ENCODE measurements around the gene WDR70. TPM values are rescaled to one million over a fixed set of nuclear protein-coding genes. Genes with fewer than 3 reads are reported as not detected.
"Not testable (repeated sequence)": the region's sequence is repeated elsewhere in the genome, so short reads cannot be mapped to it uniquely, and the experiment has no call there.

Gene WDR70
- total and polyA plus RNA-seq, 4 donors = 34.4 to 54.8 (median 38.8) TPM

GRCh38 chr5:37501152-37501551 is 122.0 kb downstream of the WDR70 start:
- Histone ChIP-seq H3K36me3 (ENCODE audit: control insufficient read depth, insufficient read depth, low read length) (peaks cover 6% of the 10 kb centered on the region), H3K4me1 (ENCODE audit: control insufficient read depth, insufficient read depth, low read length) (no peaks in the 10 kb centered on the region)
- no CpG with 5 or more reads among the region's 1 CpG for WGBS (ENCODE audit: insufficient coverage)

GRCh38 chr5:37506241-37506640 is 127.1 kb downstream of the WDR70 start:
- Histone ChIP-seq H3K27me3 (ENCODE audit: control insufficient read depth, insufficient read depth, low read length) (no peaks in the 10 kb centered on the region), H3K9me3 (ENCODE audit: control insufficient read depth, insufficient read depth, low read length) (no peaks in the 10 kb centered on the region), H3K4me1 (ENCODE audit: control insufficient read depth, insufficient read depth, low read length) (no peaks in the 10 kb centered on the region), H3K27ac (ENCODE audit: low read depth, low read length) (no peak overlapping the region), H3K36me3 (ENCODE audit: control insufficient read depth, insufficient read depth, low read length) (no peaks in the 10 kb centered on the region), H3K4me3 (ENCODE audit: low read depth, low read length) (no peak overlapping the region)
- 81% methylated on average over 2 of the region's 3 CpGs for WGBS (ENCODE audit: insufficient coverage)
- DNase-seq (ENCODE audit: low read depth in 4 of 6, low spot score in 6 of 6) = no peak

More at GRCh38 chr5:37501152-37501551, 122.0 kb downstream of the WDR70 start:
- Histone ChIP-seq H3K27me3 (ENCODE audit: control insufficient read depth, insufficient read depth, low read length) (no peaks in the 10 kb centered on the region), H3K4me3 (ENCODE audit: low read depth, low read length) (no peak overlapping the region), H3K27ac (ENCODE audit: low read depth, low read length) (no peak overlapping the region), H3K9me3 (ENCODE audit: control insufficient read depth, insufficient read depth, low read length) (no peaks in the 10 kb centered on the region)
- DNase-seq (ENCODE audit: low read depth in 4 of 6, low spot score in 6 of 6) = no peak

- Histone ChIP-seq H3K4me1 (ENCODE audit: control insufficient read depth, insufficient read depth, low read length) (no peaks in the 10 kb centered on the region), H3K27me3 (ENCODE audit: control insufficient read depth, insufficient read depth, low read length) (no peaks in the 10 kb centered on the region), H3K4me3 (ENCODE audit: low read depth, low read length) (no peak overlapping the region), H3K9me3 (ENCODE audit: control insufficient read depth, insufficient read depth, low read length) (no peaks in the 10 kb centered on the region), H3K36me3 (ENCODE audit: control insufficient read depth, insufficient read depth, low read length) (no peaks in the 10 kb centered on the region), H3K27ac (ENCODE audit: low read depth, low read length) (no peak overlapping the region)
- 100% methylated on average over 5 of the region's 5 CpGs for WGBS (ENCODE audit: insufficient coverage)
- DNase-seq (ENCODE audit: low read depth in 4 of 6, low spot score in 6 of 6) = no peak
Observed at GRCh38 chr5:37506722-37507121, 127.6 kb downstream of the WDR70 start.

- no peak overlapping the region for H3K4me3 ChIP-seq (ENCODE audit: low read depth, low read length)
- no peak for DNase-seq (ENCODE audit: low read depth in 4 of 6, low spot score in 6 of 6)
- no peaks in the 10 kb centered on the region for H3K4me1 ChIP-seq (ENCODE audit: control insufficient read depth, insufficient read depth, low read length)
- 100% methylated on average over 1 of the region's 1 CpG for WGBS (ENCODE audit: insufficient coverage)
- no peaks in the 10 kb centered on the region for H3K36me3 ChIP-seq (ENCODE audit: control insufficient read depth, insufficient read depth, low read length)
- H3K27me3 ChIP-seq (ENCODE audit: control insufficient read depth, insufficient read depth, low read length) = no peaks in the 10 kb centered on the region
- no peak overlapping the region for H3K27ac ChIP-seq (ENCODE audit: low read depth, low read length)
- no peaks in the 10 kb centered on the region for H3K9me3 ChIP-seq (ENCODE audit: control insufficient read depth, insufficient read depth, low read length)
Observed at GRCh38 chr5:37511646-37512045, 132.5 kb downstream of the WDR70 start.

- Histone ChIP-seq H3K9me3 (ENCODE audit: control insufficient read depth, insufficient read depth, low read length) (peaks cover 3% of the 10 kb centered on the region), H3K4me3 (ENCODE audit: low read depth, low read length) (no peak overlapping the region), H3K4me1 (ENCODE audit: control insufficient read depth, insufficient read depth, low read length) (no peaks in the 10 kb centered on the region), H3K27me3 (ENCODE audit: control insufficient read depth, insufficient read depth, low read length) (no peaks in the 10 kb centered on the region), H3K27ac (ENCODE audit: low read depth, low read length) (no peak overlapping the region), H3K36me3 (ENCODE audit: control insufficient read depth, insufficient read depth, low read length) (peaks cover 7% of the 10 kb centered on the region)
- 85% methylated on average over 1 of the region's 1 CpG for WGBS (ENCODE audit: insufficient coverage)
- DNase-seq (ENCODE audit: low read depth in 4 of 6, low spot score in 6 of 6) = no peak
Observed at GRCh38 chr5:37514946-37515345, 135.8 kb downstream of the WDR70 start.

GRCh38 chr5:37517686-37518085 is 138.6 kb downstream of the WDR70 start:
- Histone ChIP-seq H3K4me1 (ENCODE audit: control insufficient read depth, insufficient read depth, low read length) (no peaks in the 10 kb centered on the region), H3K4me3 (ENCODE audit: low read depth, low read length) (no peak overlapping the region), H3K9me3 (ENCODE audit: control insufficient read depth, insufficient read depth, low read length) (peaks cover 3% of the 10 kb centered on the region), H3K36me3 (ENCODE audit: control insufficient read depth, insufficient read depth, low read length) (peaks cover 7% of the 10 kb centered on the region), H3K27ac (ENCODE audit: low read depth, low read length) (no peak overlapping the region), H3K27me3 (ENCODE audit: control insufficient read depth, insufficient read depth, low read length) (no peaks in the 10 kb centered on the region)
- WGBS (ENCODE audit: insufficient coverage) = no CpG with 5 or more reads among the region's 3 CpGs
- DNase-seq (ENCODE audit: low read depth in 4 of 6, low spot score in 6 of 6) = no peak

- H3K9me3 ChIP-seq (ENCODE audit: control insufficient read depth, insufficient read depth, low read length); H3K27me3 ChIP-seq (ENCODE audit: control insufficient read depth, insufficient read depth, low read length); H3K4me1 ChIP-seq (ENCODE audit: control insufficient read depth, insufficient read depth, low read length); H3K4me3 ChIP-seq (ENCODE audit: low read depth, low read length); H3K36me3 ChIP-seq (ENCODE audit: control insufficient read depth, insufficient read depth, low read length); DNase-seq (ENCODE audit: low read depth in 4 of 6, low spot score in 6 of 6); H3K27ac ChIP-seq (ENCODE audit: low read depth, low read length): not testable (repeated sequence)
- no CpG with 5 or more reads among the region's 5 CpGs for WGBS (ENCODE audit: insufficient coverage)
Observed at GRCh38 chr5:37518356-37518755, 139.2 kb downstream of the WDR70 start.

- H3K27me3 ChIP-seq (ENCODE audit: control insufficient read depth, insufficient read depth, low read length) = no peaks in the 10 kb centered on the region
- peaks cover 3% of the 10 kb centered on the region for H3K9me3 ChIP-seq (ENCODE audit: control insufficient read depth, insufficient read depth, low read length)
- no peak overlapping the region for H3K4me3 ChIP-seq (ENCODE audit: low read depth, low read length)
- peaks cover 7% of the 10 kb centered on the region for H3K36me3 ChIP-seq (ENCODE audit: control insufficient read depth, insufficient read depth, low read length)
- H3K27ac ChIP-seq (ENCODE audit: low read depth, low read length) = no peak overlapping the region
- no peak for DNase-seq (ENCODE audit: low read depth in 4 of 6, low spot score in 6 of 6)
- 96% methylated on average over 28 of the region's 43 CpGs for WGBS (ENCODE audit: insufficient coverage)
- no peaks in the 10 kb centered on the region for H3K4me1 ChIP-seq (ENCODE audit: control insufficient read depth, insufficient read depth, low read length)
Observed at GRCh38 chr5:37519304-37519703, 140.2 kb downstream of the WDR70 start.

- no CpG with 5 or more reads among the region's 1 CpG for WGBS (ENCODE audit: insufficient coverage)
- Histone ChIP-seq H3K9me3 (ENCODE audit: control insufficient read depth, insufficient read depth, low read length) (peaks cover 3% of the 10 kb centered on the region), H3K27me3 (ENCODE audit: control insufficient read depth, insufficient read depth, low read length) (no peaks in the 10 kb centered on the region), H3K4me1 (ENCODE audit: control insufficient read depth, insufficient read depth, low read length) (no peaks in the 10 kb centered on the region), H3K4me3 (ENCODE audit: low read depth, low read length) (no peak overlapping the region), H3K27ac (ENCODE audit: low read depth, low read length) (no peak overlapping the region), H3K36me3 (ENCODE audit: control insufficient read depth, insufficient read depth, low read length) (peaks cover 7% of the 10 kb centered on the region)
- no peak for DNase-seq (ENCODE audit: low read depth in 4 of 6, low spot score in 6 of 6)
Observed at GRCh38 chr5:37519807-37520206, 140.7 kb downstream of the WDR70 start.

GRCh38 chr5:37520811-37521210 is 141.7 kb downstream of the WDR70 start:
- Histone ChIP-seq H3K9me3 (ENCODE audit: control insufficient read depth, insufficient read depth, low read length) (peaks cover 3% of the 10 kb centered on the region), H3K27ac (ENCODE audit: low read depth, low read length) (no peak overlapping the region), H3K27me3 (ENCODE audit: control insufficient read depth, insufficient read depth, low read length) (no peaks in the 10 kb centered on the region), H3K4me1 (ENCODE audit: control insufficient read depth, insufficient read depth, low read length) (no peaks in the 10 kb centered on the region), H3K36me3 (ENCODE audit: control insufficient read depth, insufficient read depth, low read length) (peaks cover 7% of the 10 kb centered on the region), H3K4me3 (ENCODE audit: low read depth, low read length) (no peak overlapping the region)
- DNase-seq (ENCODE audit: low read depth in 4 of 6, low spot score in 6 of 6) = no peak
- no CpG with 5 or more reads among the region's 1 CpG for WGBS (ENCODE audit: insufficient coverage)

Measured in spinal cord (tissue), 10 donors.